ENCODE data around the gene SLC35F3. TPM values are rescaled to one million over a fixed set of nuclear protein-coding genes. Genes with fewer than 3 reads are reported as not detected.

Gene SLC35F3
- total and polyA plus RNA-seq, 9 of the 15 experiments (the other 6 are each of a cell fraction or from before 2014, with no cell fraction given) = 0.04 to 0.07 (median 0.04) TPM; not detected in 6

DNA sequence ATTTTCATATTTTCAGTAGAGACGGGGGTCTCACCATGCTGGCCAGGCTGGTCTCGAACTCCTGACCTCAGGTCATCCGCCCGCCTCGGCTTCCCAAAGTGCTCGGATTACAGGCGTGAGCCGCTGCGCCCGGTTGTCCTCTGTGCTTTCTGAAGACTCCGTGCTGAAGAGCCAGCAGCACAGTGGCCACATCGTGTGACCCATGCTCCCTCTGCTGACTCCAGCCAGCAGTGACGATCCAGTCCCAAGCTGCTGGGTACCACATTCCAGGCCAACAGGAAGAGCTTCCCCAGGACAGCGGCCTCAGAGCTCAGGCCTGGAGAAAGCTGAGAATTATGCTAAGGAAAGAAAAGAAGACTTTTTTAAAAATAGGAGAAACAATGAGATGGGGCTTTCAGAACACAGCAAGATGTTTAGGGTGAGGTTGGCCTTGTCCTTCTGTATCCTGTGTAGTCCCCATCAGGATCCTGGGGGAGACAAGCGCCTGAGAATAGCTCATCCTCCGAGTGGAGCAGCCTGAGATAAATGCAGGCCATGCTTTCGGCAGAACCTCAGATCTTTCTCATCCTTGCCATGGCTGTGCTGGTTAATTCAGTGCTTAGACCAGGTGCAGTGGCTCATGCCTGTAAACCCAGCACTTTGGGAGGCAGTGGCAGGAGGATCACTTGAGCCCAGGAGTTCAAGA, 207.1 kb downstream of the SLC35F3 start:
- no peaks in the 10 kb centered on the region for H3K36me3 ChIP-seq (ENCODE audit: control insufficient read depth, insufficient read depth, low read length)
- peak in 3 of 4 experiments; percentile 27 to 59 (median 39) for DNase-seq (ENCODE audit: extremely low read depth in 1 of 4, low spot score in 3 of 4)
- ChIA-PET POLR2A (interaction anchor here (0.6 to 1.0 kb wide), 3 partner anchors 9 to 269 kb away, joined by 3 read pairs; no protein-coding TSS in a partner anchor), CTCF (ENCODE audit: low intra/inter-chr PET ratio) (interaction anchor here (0.6 to 0.7 kb wide), 2 partner anchors 783 to 816 kb away, joined by 3 read pairs; no protein-coding TSS in a partner anchor)
- H3K79me2 ChIP-seq (ENCODE audit: control insufficient read depth, insufficient read depth, low read length) = no peaks in the 10 kb centered on the region
- FAIRE-seq = no peak
- 0% methylated on average over 17 of the region's 17 CpGs for WGBS (ENCODE audit: insufficient coverage, low coverage, missing lambda C conversion rate)
- no TSS peak for BruUV-seq (replicated peaks)
- H2AFZ ChIP-seq (ENCODE audit: low read depth, low read length) = no peak overlapping the region
- H4K20me1 ChIP-seq (replicated peaks; ENCODE audit: control insufficient read depth, insufficient read depth, low read length) = no peaks in the 10 kb centered on the region
- H3K4me1 ChIP-seq (replicated peaks in 1 of 2; ENCODE audit: control insufficient read depth in 2 of 2, insufficient read depth in 2 of 2, low read length in 2 of 2) = 0 out of 5 replicates have a peak, but pooled peaks cover 0 to 3% of the 10 kb centered on the region in 2 experiments
- H3K27ac ChIP-seq (ENCODE audit: extremely low read depth, low read depth, low read length) = no peak overlapping the region
- H3K27me3 ChIP-seq (ENCODE audit: control insufficient read depth in 2 of 2, insufficient read depth in 2 of 2, low read length in 2 of 2) = peaks cover 0 to 9% of the 10 kb centered on the region in 2 experiments; a peak in 2 of 5 replicates
- no peak overlapping the region for H3K4me2 ChIP-seq (ENCODE audit: insufficient read depth, low read length)
- H3K9me1 ChIP-seq (ENCODE audit: control insufficient read depth, insufficient read depth, low read length) = no peaks in the 10 kb centered on the region
- H3K4me3 ChIP-seq = no peak overlapping the region
- H3K9me3 ChIP-seq (replicated peaks; ENCODE audit: control insufficient read depth, insufficient read depth, low read depth, low read length) = no peaks in the 10 kb centered on the region
- intact Hi-C loops (cut with micrococcal nuclease) = loop anchor here (1.0 to 10.0 kb wide), 5 partner anchors 386 to 981 kb away; no protein-coding TSS in a partner anchor
- ATAC-seq = peak; percentile 92
- in situ Hi-C loops (cut with MboI) = no loop called here
- no peak overlapping the region for H3K9ac ChIP-seq (ENCODE audit: insufficient read depth in 1 of 2, low read depth in 2 of 2, low read length in 2 of 2)
- TF ChIP-seq, protein P1, sequence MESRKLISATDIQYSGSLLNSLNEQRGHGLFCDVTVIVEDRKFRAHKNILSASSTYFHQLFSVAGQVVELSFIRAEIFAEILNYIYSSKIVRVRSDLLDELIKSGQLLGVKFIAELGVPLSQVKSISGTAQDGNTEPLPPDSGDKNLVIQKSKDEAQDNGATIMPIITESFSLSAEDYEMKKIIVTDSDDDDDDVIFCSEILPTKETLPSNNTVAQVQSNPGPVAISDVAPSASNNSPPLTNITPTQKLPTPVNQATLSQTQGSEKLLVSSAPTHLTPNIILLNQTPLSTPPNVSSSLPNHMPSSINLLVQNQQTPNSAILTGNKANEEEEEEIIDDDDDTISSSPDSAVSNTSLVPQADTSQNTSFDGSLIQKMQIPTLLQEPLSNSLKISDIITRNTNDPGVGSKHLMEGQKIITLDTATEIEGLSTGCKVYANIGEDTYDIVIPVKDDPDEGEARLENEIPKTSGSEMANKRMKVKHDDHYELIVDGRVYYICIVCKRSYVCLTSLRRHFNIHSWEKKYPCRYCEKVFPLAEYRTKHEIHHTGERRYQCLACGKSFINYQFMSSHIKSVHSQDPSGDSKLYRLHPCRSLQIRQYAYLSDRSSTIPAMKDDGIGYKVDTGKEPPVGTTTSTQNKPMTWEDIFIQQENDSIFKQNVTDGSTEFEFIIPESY (CRISPR knock-in tag; IDR thresholded peaks at IDR 0.05) = no peak
- TF ChIP-seq RB1 (IDR thresholded peaks at IDR 0.05; ENCODE audit: low read depth) (no peak), EZH2 (IDR thresholded peaks at IDR 0.05; ENCODE audit: borderline replicate concordance, low read depth, low read length) (no peak), MYBL2 (IDR thresholded peaks at IDR 0.05; ENCODE audit: low read depth) (no peak), MYBL2 (CRISPR knock-in tag; IDR thresholded peaks at IDR 0.05; ENCODE audit: borderline replicate concordance) (no peak), C11orf30 (IDR thresholded peaks at IDR 0.05; ENCODE audit: low read depth) (no peak), ZNF785 (CRISPR knock-in tag; IDR thresholded peaks at IDR 0.05) (no peak), CTBP1 (IDR thresholded peaks at IDR 0.05; ENCODE audit: borderline replicate concordance) (peak; percentile 45; the same call in 1 of the 2 replicates)
- TF ChIP-seq, protein P2, sequence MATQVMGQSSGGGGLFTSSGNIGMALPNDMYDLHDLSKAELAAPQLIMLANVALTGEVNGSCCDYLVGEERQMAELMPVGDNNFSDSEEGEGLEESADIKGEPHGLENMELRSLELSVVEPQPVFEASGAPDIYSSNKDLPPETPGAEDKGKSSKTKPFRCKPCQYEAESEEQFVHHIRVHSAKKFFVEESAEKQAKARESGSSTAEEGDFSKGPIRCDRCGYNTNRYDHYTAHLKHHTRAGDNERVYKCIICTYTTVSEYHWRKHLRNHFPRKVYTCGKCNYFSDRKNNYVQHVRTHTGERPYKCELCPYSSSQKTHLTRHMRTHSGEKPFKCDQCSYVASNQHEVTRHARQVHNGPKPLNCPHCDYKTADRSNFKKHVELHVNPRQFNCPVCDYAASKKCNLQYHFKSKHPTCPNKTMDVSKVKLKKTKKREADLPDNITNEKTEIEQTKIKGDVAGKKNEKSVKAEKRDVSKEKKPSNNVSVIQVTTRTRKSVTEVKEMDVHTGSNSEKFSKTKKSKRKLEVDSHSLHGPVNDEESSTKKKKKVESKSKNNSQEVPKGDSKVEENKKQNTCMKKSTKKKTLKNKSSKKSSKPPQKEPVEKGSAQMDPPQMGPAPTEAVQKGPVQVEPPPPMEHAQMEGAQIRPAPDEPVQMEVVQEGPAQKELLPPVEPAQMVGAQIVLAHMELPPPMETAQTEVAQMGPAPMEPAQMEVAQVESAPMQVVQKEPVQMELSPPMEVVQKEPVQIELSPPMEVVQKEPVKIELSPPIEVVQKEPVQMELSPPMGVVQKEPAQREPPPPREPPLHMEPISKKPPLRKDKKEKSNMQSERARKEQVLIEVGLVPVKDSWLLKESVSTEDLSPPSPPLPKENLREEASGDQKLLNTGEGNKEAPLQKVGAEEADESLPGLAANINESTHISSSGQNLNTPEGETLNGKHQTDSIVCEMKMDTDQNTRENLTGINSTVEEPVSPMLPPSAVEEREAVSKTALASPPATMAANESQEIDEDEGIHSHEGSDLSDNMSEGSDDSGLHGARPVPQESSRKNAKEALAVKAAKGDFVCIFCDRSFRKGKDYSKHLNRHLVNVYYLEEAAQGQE (IDR thresholded peaks at IDR 0.05; ENCODE audit: borderline replicate concordance) = peak; percentile 63
- TF ChIP-seq, protein P2 (CRISPR knock-in tag; IDR thresholded peaks at IDR 0.05; ENCODE audit: low read depth) = no peak

Measured in K562 (cell line).